ENCODE results near the gene KRT6A.

The KRT6A gene

GRCh38 chr12:52508211-52508610 lies 15.2 kb upstream of the KRT6A start:
- no peak for TF ChIP-seq ISL1 (CRISPR knock-in tag; IDR thresholded peaks at IDR 0.05)
- TF ChIP-seq PPARA (CRISPR knock-in tag; IDR thresholded peaks at IDR 0.05; ENCODE audit: borderline replicate concordance): no peak
- TF ChIP-seq ARNTL (CRISPR knock-in tag; IDR thresholded peaks at IDR 0.05; ENCODE audit: borderline replicate concordance, low read depth): no peak
- TF ChIP-seq OSR1 (CRISPR knock-in tag; IDR thresholded peaks at IDR 0.05): no peak
- TF ChIP-seq, protein P1, sequence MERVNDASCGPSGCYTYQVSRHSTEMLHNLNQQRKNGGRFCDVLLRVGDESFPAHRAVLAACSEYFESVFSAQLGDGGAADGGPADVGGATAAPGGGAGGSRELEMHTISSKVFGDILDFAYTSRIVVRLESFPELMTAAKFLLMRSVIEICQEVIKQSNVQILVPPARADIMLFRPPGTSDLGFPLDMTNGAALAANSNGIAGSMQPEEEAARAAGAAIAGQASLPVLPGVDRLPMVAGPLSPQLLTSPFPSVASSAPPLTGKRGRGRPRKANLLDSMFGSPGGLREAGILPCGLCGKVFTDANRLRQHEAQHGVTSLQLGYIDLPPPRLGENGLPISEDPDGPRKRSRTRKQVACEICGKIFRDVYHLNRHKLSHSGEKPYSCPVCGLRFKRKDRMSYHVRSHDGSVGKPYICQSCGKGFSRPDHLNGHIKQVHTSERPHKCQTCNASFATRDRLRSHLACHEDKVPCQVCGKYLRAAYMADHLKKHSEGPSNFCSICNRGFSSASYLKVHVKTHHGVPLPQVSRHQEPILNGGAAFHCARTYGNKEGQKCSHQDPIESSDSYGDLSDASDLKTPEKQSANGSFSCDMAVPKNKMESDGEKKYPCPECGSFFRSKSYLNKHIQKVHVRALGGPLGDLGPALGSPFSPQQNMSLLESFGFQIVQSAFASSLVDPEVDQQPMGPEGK (CRISPR knock-in tag; IDR thresholded peaks at IDR 0.05; ENCODE audit: borderline replicate concordance): no peak
- TF ChIP-seq TOX (CRISPR knock-in tag; IDR thresholded peaks at IDR 0.05; ENCODE audit: borderline replicate concordance): no peak
- TF ChIP-seq ZFP3 (CRISPR knock-in tag; IDR thresholded peaks at IDR 0.05): no peak
- no peak for TF ChIP-seq ZNF70 (CRISPR knock-in tag; IDR thresholded peaks at IDR 0.05)
- no peak for TF ChIP-seq ZNF565 (CRISPR knock-in tag; conservative IDR thresholded peaks at IDR 0.05; ENCODE audit: low read depth)
- no peak for TF ChIP-seq BACH2 (CRISPR knock-in tag; IDR thresholded peaks at IDR 0.05; ENCODE audit: borderline replicate concordance)
- no peak for ATAC-seq

DNA sequence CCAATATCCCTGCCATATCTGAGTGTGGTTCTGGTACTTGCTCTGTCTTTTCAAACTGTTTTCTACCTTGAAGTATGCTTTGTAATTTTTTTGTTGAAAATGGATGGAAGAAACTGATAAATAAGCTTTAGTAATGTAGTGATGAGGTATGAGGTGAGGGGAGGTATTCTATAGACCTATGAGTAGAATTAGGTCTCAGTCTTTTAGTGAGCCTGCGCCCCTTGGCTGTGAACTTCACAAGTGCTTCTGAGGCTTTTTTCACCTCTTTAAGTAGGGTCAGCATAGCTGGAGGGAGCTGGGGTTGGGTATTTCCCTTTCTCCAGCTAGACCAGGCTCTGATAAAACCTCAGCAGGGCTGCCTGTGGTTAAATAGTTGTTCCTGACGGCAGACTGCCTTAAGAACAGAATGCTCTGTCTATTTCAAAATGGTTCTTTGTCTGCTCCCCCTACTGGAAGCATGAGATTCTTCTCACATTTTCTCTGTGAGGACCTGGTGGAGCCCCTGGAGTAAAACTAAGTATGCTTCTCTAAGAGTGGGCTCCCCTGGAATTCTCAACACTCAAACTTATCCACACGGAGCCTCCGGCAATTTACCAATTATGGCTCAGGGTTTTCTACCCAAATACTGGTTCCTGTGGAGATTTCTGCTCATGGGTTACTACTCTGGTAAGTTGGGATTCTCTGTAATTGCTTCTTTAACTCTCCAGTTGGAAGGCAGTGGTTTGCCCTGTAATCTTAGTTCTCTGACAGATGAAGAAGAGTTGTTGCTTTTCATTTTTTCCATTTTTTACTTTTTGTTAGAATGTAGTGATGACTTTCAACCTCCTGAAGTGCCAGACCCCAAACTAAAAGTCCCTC lies 14.0 kb upstream of the KRT6A start:
- ATAC-seq: peak; percentile 79
- no peak for TF ChIP-seq ZFP3 (CRISPR knock-in tag; IDR thresholded peaks at IDR 0.05)
- no peak for TF ChIP-seq POU6F1 (CRISPR knock-in tag; IDR thresholded peaks at IDR 0.05; ENCODE audit: borderline replicate concordance, low read depth)
- no peak for TF ChIP-seq ARNTL (CRISPR knock-in tag; IDR thresholded peaks at IDR 0.05; ENCODE audit: borderline replicate concordance, low read depth)
- TF ChIP-seq ESRRG (CRISPR knock-in tag; IDR thresholded peaks at IDR 0.05): no peak
- no peak for TF ChIP-seq SNAI2 (CRISPR knock-in tag; IDR thresholded peaks at IDR 0.05)
- TF ChIP-seq ZNF8 (CRISPR knock-in tag; IDR thresholded peaks at IDR 0.05): no peak
- TF ChIP-seq, protein P2, sequence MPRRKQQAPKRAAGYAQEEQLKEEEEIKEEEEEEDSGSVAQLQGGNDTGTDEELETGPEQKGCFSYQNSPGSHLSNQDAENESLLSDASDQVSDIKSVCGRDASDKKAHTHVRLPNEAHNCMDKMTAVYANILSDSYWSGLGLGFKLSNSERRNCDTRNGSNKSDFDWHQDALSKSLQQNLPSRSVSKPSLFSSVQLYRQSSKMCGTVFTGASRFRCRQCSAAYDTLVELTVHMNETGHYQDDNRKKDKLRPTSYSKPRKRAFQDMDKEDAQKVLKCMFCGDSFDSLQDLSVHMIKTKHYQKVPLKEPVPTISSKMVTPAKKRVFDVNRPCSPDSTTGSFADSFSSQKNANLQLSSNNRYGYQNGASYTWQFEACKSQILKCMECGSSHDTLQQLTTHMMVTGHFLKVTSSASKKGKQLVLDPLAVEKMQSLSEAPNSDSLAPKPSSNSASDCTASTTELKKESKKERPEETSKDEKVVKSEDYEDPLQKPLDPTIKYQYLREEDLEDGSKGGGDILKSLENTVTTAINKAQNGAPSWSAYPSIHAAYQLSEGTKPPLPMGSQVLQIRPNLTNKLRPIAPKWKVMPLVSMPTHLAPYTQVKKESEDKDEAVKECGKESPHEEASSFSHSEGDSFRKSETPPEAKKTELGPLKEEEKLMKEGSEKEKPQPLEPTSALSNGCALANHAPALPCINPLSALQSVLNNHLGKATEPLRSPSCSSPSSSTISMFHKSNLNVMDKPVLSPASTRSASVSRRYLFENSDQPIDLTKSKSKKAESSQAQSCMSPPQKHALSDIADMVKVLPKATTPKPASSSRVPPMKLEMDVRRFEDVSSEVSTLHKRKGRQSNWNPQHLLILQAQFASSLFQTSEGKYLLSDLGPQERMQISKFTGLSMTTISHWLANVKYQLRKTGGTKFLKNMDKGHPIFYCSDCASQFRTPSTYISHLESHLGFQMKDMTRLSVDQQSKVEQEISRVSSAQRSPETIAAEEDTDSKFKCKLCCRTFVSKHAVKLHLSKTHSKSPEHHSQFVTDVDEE (CRISPR knock-in tag; IDR thresholded peaks at IDR 0.05): no peak
- TF ChIP-seq ZNF70 (CRISPR knock-in tag; IDR thresholded peaks at IDR 0.05): no peak
- TF ChIP-seq ZFP30 (CRISPR knock-in tag; IDR thresholded peaks at IDR 0.05): no peak
- TF ChIP-seq ZC3H10 (CRISPR knock-in tag; IDR thresholded peaks at IDR 0.05): no peak
- TF ChIP-seq GLIS3 (CRISPR knock-in tag; IDR thresholded peaks at IDR 0.05): no peak
- no peak for TF ChIP-seq CSDC2 (CRISPR knock-in tag; IDR thresholded peaks at IDR 0.05)
- no peak for TF ChIP-seq ZNF565 (CRISPR knock-in tag; conservative IDR thresholded peaks at IDR 0.05; ENCODE audit: low read depth)
- TF ChIP-seq, protein P3, sequence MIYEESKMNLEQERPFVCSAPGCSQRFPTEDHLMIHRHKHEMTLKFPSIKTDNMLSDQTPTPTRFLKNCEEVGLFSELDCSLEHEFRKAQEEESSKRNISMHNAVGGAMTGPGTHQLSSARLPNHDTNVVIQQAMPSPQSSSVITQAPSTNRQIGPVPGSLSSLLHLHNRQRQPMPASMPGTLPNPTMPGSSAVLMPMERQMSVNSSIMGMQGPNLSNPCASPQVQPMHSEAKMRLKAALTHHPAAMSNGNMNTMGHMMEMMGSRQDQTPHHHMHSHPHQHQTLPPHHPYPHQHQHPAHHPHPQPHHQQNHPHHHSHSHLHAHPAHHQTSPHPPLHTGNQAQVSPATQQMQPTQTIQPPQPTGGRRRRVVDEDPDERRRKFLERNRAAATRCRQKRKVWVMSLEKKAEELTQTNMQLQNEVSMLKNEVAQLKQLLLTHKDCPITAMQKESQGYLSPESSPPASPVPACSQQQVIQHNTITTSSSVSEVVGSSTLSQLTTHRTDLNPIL (CRISPR knock-in tag; IDR thresholded peaks at IDR 0.05; ENCODE audit: low read depth): no peak
- TF ChIP-seq TCF4 (CRISPR knock-in tag; IDR thresholded peaks at IDR 0.05; ENCODE audit: borderline replicate concordance): no peak
- TF ChIP-seq CSRNP3 (CRISPR knock-in tag; IDR thresholded peaks at IDR 0.05): no peak
- TF ChIP-seq PPARA (CRISPR knock-in tag; IDR thresholded peaks at IDR 0.05; ENCODE audit: borderline replicate concordance): no peak
